GM10847 (cell line): ENCODE results near the gene RMND5A.

Experiments used
- POLR2A ChIP-seq: IDR thresholded peaks from 2 replicates; pipeline ENCODE4 v1.6.1; 2011; ENCODE audit not compliant: insufficient read length; ENCODE audit errors: extremely low read depth

Gene RMND5A, protein sequence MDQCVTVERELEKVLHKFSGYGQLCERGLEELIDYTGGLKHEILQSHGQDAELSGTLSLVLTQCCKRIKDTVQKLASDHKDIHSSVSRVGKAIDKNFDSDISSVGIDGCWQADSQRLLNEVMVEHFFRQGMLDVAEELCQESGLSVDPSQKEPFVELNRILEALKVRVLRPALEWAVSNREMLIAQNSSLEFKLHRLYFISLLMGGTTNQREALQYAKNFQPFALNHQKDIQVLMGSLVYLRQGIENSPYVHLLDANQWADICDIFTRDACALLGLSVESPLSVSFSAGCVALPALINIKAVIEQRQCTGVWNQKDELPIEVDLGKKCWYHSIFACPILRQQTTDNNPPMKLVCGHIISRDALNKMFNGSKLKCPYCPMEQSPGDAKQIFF

DNA sequence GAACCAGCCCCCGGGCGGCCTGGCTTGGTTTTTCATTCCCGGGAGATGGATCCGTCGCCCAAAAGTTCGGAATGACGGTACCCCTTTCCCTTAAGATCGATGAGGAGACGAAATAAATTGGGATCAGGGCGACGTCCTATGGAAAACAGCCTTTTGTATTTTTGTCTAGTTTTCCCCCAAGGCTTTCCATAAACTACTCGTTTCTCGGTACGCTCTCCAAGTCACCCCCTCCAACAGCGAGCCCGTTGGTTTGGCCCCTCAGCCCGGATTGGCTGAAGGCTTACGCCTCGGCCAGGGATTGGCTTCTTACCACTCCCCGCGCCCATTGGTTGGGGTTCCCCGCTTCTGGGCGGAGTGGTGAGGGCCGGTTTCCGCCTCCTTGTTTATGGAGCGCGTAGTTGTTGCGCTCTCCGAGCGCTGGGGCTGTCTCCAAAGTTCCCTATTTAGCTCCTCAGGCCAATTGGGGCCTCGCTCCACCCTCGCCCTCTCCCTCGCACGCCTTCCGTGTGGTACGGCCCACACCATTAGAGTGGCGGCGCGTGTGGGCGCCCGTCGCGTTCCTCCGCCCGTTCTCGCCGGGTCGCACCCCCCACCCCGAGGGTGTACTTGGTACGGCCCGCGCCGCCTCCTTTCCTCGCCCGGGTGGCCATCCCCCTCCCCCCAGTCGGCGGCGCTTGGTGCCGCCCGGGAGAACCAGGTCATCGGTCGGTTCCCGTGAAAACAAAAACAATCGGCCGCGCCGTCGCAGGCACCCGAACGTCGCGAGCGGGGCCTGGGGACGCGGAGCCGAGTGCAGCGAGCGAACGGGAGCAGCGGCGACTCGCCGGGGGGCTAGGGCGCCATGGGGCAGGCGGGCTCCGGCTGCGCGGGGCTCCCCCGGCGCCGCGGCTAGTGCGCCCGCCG, at the start of gene RMND5A:
RMND5A (plus strand) TSS at position 655 of the 903 bp plus-strand sequence. CDS start 377 bp downstream, outside the sequence.
- TF ChIP-seq POLR2A = peak; percentile 39

DNA sequence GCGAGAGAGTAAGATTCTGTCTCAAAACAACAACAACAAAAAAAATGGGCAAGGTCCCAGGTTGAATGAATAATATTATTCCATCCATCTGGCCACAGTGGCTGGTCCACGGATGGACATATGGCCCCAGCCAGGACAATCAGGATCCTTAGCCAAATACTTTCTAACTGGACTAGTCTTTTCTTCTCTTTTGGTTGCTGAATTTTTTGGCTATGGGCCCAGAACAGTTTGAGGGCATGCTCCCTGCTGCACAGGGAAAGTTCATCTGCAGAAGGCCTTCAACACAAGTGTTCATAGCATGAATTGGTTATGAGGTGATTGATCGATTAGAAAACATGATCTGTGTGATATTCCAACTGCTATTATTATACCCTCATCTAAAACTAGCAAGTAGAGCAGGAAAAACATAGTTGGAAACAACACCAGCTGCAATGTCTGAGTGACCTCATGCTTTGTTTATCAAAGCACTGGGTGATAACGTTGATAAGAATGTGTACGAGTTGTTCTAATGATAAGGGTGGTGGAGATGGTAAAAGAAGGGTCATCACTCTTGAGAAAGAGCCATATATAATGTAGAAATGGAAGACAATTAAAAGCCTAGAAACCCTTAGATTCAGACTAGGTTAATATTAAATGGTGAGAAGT, 48.6 kb upstream of the RMND5A start:
- no peak for TF ChIP-seq POLR2A

GRCh38 chr2:86672027-86672545, 48.0 kb upstream of the RMND5A start:
- no peak for TF ChIP-seq POLR2A

- TF ChIP-seq POLR2A = no peak
Measured at GRCh38 chr2:86673011-86673410, 47.1 kb upstream of the RMND5A start.

DNA sequence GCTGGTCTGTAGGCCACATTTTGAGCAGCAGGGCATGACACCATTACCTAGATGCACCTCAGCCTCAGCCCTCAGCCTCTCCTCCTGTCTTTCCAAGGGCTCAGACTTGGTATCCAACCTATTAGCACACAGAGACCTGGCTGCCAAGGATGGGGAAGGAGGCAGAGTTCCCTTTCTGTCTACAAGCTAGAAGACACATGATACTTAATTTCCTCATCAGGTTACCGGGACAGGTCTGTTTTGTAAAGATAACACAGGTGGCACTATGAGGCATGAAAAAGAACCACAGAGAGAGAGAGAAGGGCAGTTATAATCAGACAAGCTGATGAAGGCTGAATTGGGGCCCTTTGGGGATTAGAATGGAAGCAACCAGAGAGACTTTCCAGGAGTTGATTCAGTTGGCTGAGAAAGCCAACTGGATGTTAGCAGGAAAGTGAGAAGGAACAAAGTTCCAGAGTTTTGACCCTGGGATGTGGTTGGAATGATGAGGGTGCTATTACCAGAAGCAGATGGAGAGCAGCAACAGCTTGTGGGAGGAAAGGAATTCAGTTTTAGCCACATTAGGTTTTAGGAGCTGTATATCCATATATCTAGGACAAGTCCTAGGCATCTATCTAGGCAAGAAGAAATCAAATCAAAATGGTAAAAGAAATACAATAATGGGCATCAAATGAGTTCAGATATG, 46.0 kb upstream of the RMND5A start:
- no peak for TF ChIP-seq POLR2A

GRCh38 chr2:86675104-86675503, 45.0 kb upstream of the RMND5A start:
- TF ChIP-seq POLR2A = no peak

DNA sequence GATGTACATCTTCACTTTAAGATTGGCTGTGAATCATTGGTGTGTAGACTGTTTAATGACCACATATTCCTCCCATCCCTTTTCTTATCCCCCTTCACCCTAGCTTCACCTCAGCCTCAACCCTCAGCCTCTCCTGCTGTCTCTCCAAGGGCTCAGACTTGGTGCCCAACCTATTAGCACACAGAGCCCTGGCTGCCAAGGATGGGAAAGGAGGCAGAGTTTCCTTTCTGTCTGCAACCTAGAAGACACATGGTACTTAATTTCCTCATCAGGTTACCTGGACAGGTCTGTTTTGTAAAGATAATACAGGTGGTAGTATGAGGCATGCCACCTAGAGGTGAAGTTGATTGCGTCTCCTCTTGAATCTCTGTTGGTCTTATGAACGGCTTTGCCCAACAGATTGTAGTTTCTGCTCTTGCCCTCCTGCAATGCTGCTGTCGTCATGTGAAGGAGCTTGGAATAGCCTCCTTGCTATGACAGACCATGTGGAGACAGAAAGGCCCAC, 44.5 kb upstream of the RMND5A start:
- TF ChIP-seq POLR2A = no peak

- no peak for TF ChIP-seq POLR2A
Measured at GRCh38 chr2:86677816-86678215, 42.3 kb upstream of the RMND5A start.

GRCh38 chr2:86679036-86679435, 41.1 kb upstream of the RMND5A start:
- no peak for TF ChIP-seq POLR2A

GRCh38 chr2:86685351-86685750, 34.7 kb upstream of the RMND5A start:
- no peak for TF ChIP-seq POLR2A

- no peak for TF ChIP-seq POLR2A
Measured at GRCh38 chr2:86686460-86686859, 33.6 kb upstream of the RMND5A start.

DNA sequence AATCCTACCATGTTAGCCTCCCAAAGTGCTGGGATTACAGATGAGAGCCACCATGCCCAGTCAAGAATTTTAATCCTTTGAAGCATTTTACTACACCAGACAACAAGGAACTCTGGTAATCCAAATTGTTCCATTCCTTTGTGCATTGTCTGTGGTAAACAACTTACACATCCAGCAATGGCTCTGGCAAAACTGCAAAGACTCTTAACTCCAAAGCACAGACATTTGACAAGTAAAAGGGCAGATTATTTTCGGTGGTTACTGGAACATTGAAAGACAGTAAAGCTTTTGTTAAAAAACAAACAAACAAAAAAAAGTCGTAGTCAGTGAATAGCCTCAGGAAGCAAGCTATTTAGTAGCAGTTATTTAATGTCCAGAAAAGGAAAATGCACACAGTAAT, 33.2 kb upstream of the RMND5A start:
- no peak for TF ChIP-seq POLR2A

- TF ChIP-seq POLR2A = no peak
Measured at GRCh38 chr2:86695053-86695691, 24.9 kb upstream of the RMND5A start.

DNA sequence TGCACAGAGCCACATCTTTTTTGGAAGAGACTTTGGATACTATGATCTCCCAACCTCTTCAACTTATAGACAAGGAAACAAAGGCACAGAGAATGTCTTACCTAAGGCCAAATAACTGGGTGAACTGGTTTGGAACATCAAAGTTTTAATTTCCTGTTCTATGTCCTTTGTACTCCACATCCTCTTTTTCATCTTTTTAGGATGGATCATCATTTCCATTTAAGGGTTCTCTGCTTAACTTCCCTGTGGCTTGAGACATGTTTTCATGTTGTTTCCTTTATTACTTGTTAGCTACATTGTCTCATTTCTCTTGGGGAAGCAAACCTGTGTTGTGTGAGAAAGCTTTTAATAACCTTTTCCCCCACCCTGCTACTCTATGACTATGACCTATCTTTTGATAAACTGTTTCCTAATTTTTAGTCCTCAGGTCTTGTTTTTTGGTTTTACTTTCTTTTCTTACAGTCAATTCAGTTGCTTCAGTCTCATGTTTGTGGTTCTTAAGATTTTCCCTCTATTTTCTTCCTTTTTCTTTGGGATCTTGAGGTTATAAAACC, 22.5 kb upstream of the RMND5A start:
- no peak for TF ChIP-seq POLR2A

- no peak for TF ChIP-seq POLR2A
Measured at GRCh38 chr2:86700690-86701089, 19.4 kb upstream of the RMND5A start.
